H1 (cell line): Measurements from ENCODE around the gene TUT7. TPM values are rescaled to one million over a fixed set of nuclear protein-coding genes. Genes with fewer than 3 reads are reported as not detected.

Experiments used
- CTCF ChIA-PET: fragments of 300-600 bp; sonication (Branson Sonifier 250); formaldehyde crosslinking; loops from one replicate; lab custom pipeline; 2021; ENCODE audit not compliant: partially characterized antibody; lab: Charles Lee
- POLR2A ChIA-PET: fragments of 300-600 bp; sonication (Branson Sonifier 250); formaldehyde crosslinking; loops from one replicate; lab custom pipeline; 2021; ENCODE audit warnings: inconsistent platforms; ENCODE audit not compliant: partially characterized antibody; lab: Charles Lee
- DNase-seq, 2 experiments: peaks; one replicate each; pipeline versions ENCODE4 v3.0.0 to v3.0.0-alpha.2; 2010 to 2022; ENCODE audit warnings: low spot score in 2 of 2, low read depth in 1 of 2, mixed read lengths in 1 of 2
- FAIRE-seq: peaks from 2 replicates; lab custom pipeline; 2011; peaks lifted over from hg19 to GRCh38; lab: Jason Lieb, UNC
- H2AFZ ChIP-seq: 2 replicates; pipeline ENCODE4 v1.8.1; 2012; ENCODE audit warnings: low read length, inconsistent platforms
- H2AK5ac ChIP-seq: 2 replicates; pipeline ENCODE4 v1.6.1; 2013; ENCODE audit warnings: low read depth, low read length
- H2BK120ac ChIP-seq: replicated peaks from 2 replicates; pipeline ENCODE3; 2013; ENCODE audit warnings: low read depth, low read length, inconsistent platforms
- H2BK12ac ChIP-seq: 2 replicates; pipeline ENCODE4 v1.6.1; 2013; ENCODE audit warnings: low read depth, low read length
- H2BK15ac ChIP-seq: 2 replicates; pipeline ENCODE4 v1.6.1; 2013; ENCODE audit warnings: low read length
- H2BK20ac ChIP-seq: 2 replicates; pipeline ENCODE4 v1.6.1; 2013; ENCODE audit warnings: low read length
- H2BK5ac ChIP-seq: 2 replicates; pipeline ENCODE4 v1.6.1; 2013; ENCODE audit warnings: low read depth, low read length
- H3K14ac ChIP-seq: 2 replicates; pipeline ENCODE4 v1.6.1; 2013; ENCODE audit warnings: inconsistent platforms; ENCODE audit not compliant: insufficient read length
- H3K18ac ChIP-seq: 2 replicates; pipeline ENCODE4 v1.6.1; 2013; ENCODE audit warnings: low read length; ENCODE audit errors: extremely low read depth
- H3K23ac ChIP-seq: 2 replicates; pipeline ENCODE4 v1.6.1; 2013; ENCODE audit warnings: inconsistent platforms; ENCODE audit not compliant: insufficient read length
- H3K23me2 ChIP-seq: 2 replicates; pipeline ENCODE4 v1.6.1; 2013; ENCODE audit warnings: low read depth, low read length
- H3K27ac ChIP-seq: 2 replicates; pipeline ENCODE4 v1.6.1; 2011; ENCODE audit warnings: low read depth, low read length, inconsistent platforms
- H3K27me3 ChIP-seq, 4 experiments: replicated peaks in 1 of 4; 1 replicate in 1 of 4; 2 replicates in 3 of 4; pipeline versions ENCODE4 v1.6.1 to v1.8.1; 2011 to 2013; ENCODE audit warnings: low read length in 3 of 4, mild to moderate bottlenecking in 3 of 4, inconsistent platforms in 2 of 4, mixed read lengths in 2 of 4, moderate library complexity in 1 of 4; ENCODE audit not compliant: control insufficient read depth in 3 of 4, insufficient read depth in 3 of 4; ENCODE audit errors: extremely low read depth in 1 of 4
- H3K36me3 ChIP-seq, 4 experiments: 2 replicates each; pipeline versions ENCODE4 v1.6.1 to v1.8.1; 2011 to 2013; ENCODE audit warnings: mild to moderate bottlenecking in 4 of 4, low read length in 3 of 4, moderate library complexity in 2 of 4, control low read depth in 1 of 4, inconsistent platforms in 1 of 4; ENCODE audit not compliant: insufficient read depth in 4 of 4, control insufficient read depth in 2 of 4
- H3K4ac ChIP-seq: replicated peaks from 2 replicates; pipeline ENCODE3; 2013; ENCODE audit warnings: low read length, low read depth, mixed read lengths, inconsistent platforms; ENCODE audit not compliant: insufficient read length
- H3K4me1 ChIP-seq, 4 experiments: replicated peaks in 1 of 4; 1 replicate in 1 of 4; 2 replicates in 3 of 4; pipeline versions ENCODE4 v1.6.1 to v1.8.1; 2011 to 2013; ENCODE audit warnings: low read length in 3 of 4, inconsistent platforms in 2 of 4, mixed read lengths in 1 of 4; ENCODE audit not compliant: insufficient read depth in 4 of 4, control insufficient read depth in 3 of 4
- H3K4me2 ChIP-seq, 2 experiments: 2 replicates each; pipeline versions ENCODE4 v1.6.1 to v1.8.1; 2011 to 2013; ENCODE audit warnings: low read depth in 2 of 2, low read length in 2 of 2, control low read depth in 1 of 2, inconsistent platforms in 1 of 2, mild to moderate bottlenecking in 1 of 2; ENCODE audit not compliant: insufficient read depth in 1 of 2
- H3K4me3 ChIP-seq, 4 experiments: fragments of 200-600, 300-600 bp in 1 of 4; sonication (generic), shearing (Covaris generic), sonication (Bioruptor Twin) in 1 of 4; 2 replicates each; pipeline versions ENCODE4 v1.5.1 to v1.8.1; 2011 to 2016; ENCODE audit warnings: low read length in 4 of 4, low read depth in 3 of 4, control low read depth in 2 of 4, inconsistent platforms in 2 of 4, mild to moderate bottlenecking in 2 of 4, mixed read lengths in 1 of 4, moderate library complexity in 1 of 4; ENCODE audit not compliant: insufficient read depth in 2 of 4; ENCODE audit errors: extremely low read depth in 1 of 4
- H3K56ac ChIP-seq: replicated peaks from 2 replicates; pipeline ENCODE3; 2013; ENCODE audit warnings: low read depth, mild to moderate bottlenecking, mixed read lengths, low read length, inconsistent platforms; ENCODE audit not compliant: insufficient read length
- H3K79me1 ChIP-seq: 2 replicates; pipeline ENCODE4 v1.6.1; 2013; ENCODE audit warnings: low read depth, low read length, control low read depth
- H3K79me2 ChIP-seq, 2 experiments: 2 replicates each; pipeline versions ENCODE4 v1.6.1 to v1.8.1; 2012 to 2013; ENCODE audit warnings: low read length in 2 of 2, mild to moderate bottlenecking in 2 of 2, inconsistent platforms in 1 of 2; ENCODE audit not compliant: insufficient read depth in 2 of 2, control insufficient read depth in 1 of 2
- H3K9ac ChIP-seq, 4 experiments: replicated peaks in 1 of 4; 1 replicate in 1 of 4; 2 replicates in 3 of 4; pipeline versions ENCODE4 v1.6.1 to v1.8.1; 2011 to 2013; ENCODE audit warnings: low read depth in 3 of 4, low read length in 3 of 4, control low read depth in 2 of 4, mild to moderate bottlenecking in 2 of 4, moderate library complexity in 2 of 4, inconsistent platforms in 1 of 4; ENCODE audit errors: extremely low read depth in 1 of 4
- H3K9me3 ChIP-seq, 2 experiments: 2 replicates each; pipeline versions ENCODE4 v1.6.1 to v1.8.1; 2012 to 2013; ENCODE audit warnings: mild to moderate bottlenecking in 2 of 2, moderate library complexity in 2 of 2, control low read depth in 1 of 2, inconsistent platforms in 1 of 2, low read depth in 1 of 2, low read length in 1 of 2, mixed read lengths in 1 of 2; ENCODE audit not compliant: insufficient read depth in 2 of 2
- H4K20me1 ChIP-seq, 2 experiments: replicated peaks in 1 of 2; 2 replicates each; pipeline versions ENCODE3 to v1.8.1; 2011 to 2013; ENCODE audit warnings: inconsistent platforms in 2 of 2, low read length in 2 of 2, mild to moderate bottlenecking in 1 of 2; ENCODE audit not compliant: insufficient read depth in 2 of 2, control insufficient read depth in 1 of 2
- H4K5ac ChIP-seq: 2 replicates; pipeline ENCODE4 v1.6.1; 2013; ENCODE audit warnings: low read length, low read depth, mixed read lengths, inconsistent platforms; ENCODE audit not compliant: insufficient read length
- H4K8ac ChIP-seq: 2 replicates; pipeline ENCODE4 v1.8.0; 2013; ENCODE audit warnings: mild to moderate bottlenecking, moderate library complexity, low read length, inconsistent platforms; ENCODE audit not compliant: insufficient read depth; ENCODE audit errors: extremely low read depth
- H4K91ac ChIP-seq: replicated peaks from 2 replicates; pipeline ENCODE3; 2013; ENCODE audit warnings: low read length, mixed read lengths, inconsistent platforms; ENCODE audit not compliant: insufficient read length
- BCL11A ChIP-seq, 2 experiments: IDR thresholded peaks; one replicate each; pipeline ENCODE4 v1.6.1; 2011; ENCODE audit warnings: low read depth in 2 of 2, low read length in 2 of 2, mild to moderate bottlenecking in 2 of 2
- EP300 ChIP-seq, 2 experiments: IDR thresholded peaks; 1 replicate in 1 of 2; 2 replicates in 1 of 2; pipeline ENCODE4 v1.6.1; 2011 to 2012; ENCODE audit warnings: low read depth in 2 of 2, low read length in 2 of 2, mild to moderate bottlenecking in 2 of 2, borderline replicate concordance in 1 of 2, inconsistent platforms in 1 of 2, moderate library complexity in 1 of 2
- RNF2 ChIP-seq: fragments of 200-900, 300-1000 bp; sonication (generic); IDR thresholded peaks from 2 replicates; pipeline ENCODE4 v1.7.1; 2016; ENCODE audit warnings: borderline replicate concordance, low read depth, mild to moderate bottlenecking, antibody characterized with exemption, low read length; ENCODE audit not compliant: poor library complexity, severe bottlenecking; ENCODE audit errors: missing control alignments
- ZNF274 ChIP-seq: IDR thresholded peaks from 2 replicates; pipeline ENCODE4 v1.7.0; 2012; ENCODE audit warnings: low read length, borderline replicate concordance; ENCODE audit errors: extremely low read depth
- WGBS, 2 experiments: shearing (Covaris generic) in 1 of 2; methylation state at CpG; one replicate each; pipeline versions ENCODE4 v1.1.6 to v1.1.7; 2013 to 2015; ENCODE audit warnings: low lambda C conversion rate in 2 of 2, mixed read lengths in 2 of 2, inconsistent platforms in 1 of 2, low coverage in 1 of 2, missing lambda C conversion rate in 1 of 2; ENCODE audit not compliant: insufficient replicate concordance in 2 of 2, insufficient coverage in 1 of 2, insufficient read length in 1 of 2; ENCODE audit errors: extremely low coverage in 1 of 2, missing lambda C conversion rate in 1 of 2; 5-methylcytosine and 5-hydroxymethylcytosine counted together
- polyA plus RNA-seq, 7 experiments: library from polyadenylated mRNA; depleted of rRNA in 3 of 7; stranded (reverse) in 5 of 7; unstranded in 2 of 7; fragments of >200 nt in 5 of 7; fragments of 200-250 nt in 2 of 7; gene quantifications; 1 replicate in 5 of 7; 2 replicates in 1 of 7; 4 replicates in 1 of 7; pipeline versions ENCODE4 v1.2.1 to v1.2.3, GENCODE V29; 2011 to 2013; ENCODE audit warnings: missing spikeins in 2 of 7, mixed read lengths in 2 of 7
- total RNA-seq: library from RNA; stranded (reverse); fragmentation: NEBNext Ultra II Directional; extraction: Animal tissue kit (Norgen Biotek cat#: 25700); gene quantifications from 2 replicates; pipeline ENCODE4 v1.2.1, GENCODE V29; 2021
- TF ChIP-seq, protein P1 (sequence below): IDR thresholded peaks from 2 replicates; pipeline ENCODE4 v1.6.1; 2012; ENCODE audit warnings: inconsistent platforms

TUT7 gene
- total and polyA plus RNA-seq, 2 of the 8 experiments (the other 6 are each of a cell fraction or from before 2014, with no cell fraction given), result 4.8 to 19.3 TPM

DNA sequence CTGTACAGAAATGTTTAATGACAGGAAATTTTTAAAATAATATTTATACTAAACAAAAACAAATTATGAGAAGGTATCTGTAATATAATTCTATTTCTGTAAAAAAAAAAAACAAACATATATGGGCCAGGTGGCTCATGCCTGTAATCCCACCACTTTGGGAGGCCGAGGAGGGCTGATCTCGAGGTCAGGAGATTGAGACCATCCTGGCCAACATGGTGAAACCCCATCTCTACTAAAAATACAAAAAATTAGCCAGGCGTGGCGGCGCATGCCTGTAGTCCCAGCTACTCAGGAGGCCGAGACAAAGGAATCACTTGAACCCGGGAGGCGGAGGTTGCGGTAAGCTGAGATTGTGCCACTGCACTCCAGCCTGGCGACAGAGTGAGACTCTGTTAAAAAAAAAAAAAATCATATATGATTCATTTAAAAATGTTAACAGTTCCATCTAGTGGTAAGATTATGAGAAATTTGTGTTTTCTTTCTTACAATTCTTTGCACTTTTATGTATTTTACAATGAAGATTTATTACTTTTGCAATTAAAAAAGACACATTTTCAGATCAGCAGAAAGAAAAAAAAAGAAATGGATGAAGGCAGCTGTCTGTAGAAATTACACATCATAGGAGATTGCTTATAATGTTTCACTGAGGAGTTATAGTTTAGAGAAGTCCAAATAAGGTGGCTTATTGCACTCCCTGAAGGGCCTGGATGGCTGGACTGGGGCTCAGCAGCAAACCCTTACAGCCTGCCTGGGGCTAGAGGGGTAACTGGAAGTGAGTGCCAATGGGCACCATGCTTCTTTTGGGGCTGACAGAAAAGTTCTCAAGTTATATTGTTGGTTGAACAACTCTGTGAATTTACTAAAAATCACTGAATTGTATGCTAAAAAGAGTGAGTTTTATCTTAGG, 115.1 kb downstream of the TUT7 start:
- Histone ChIP-seq H3K4me2 (no peak overlapping the region), H3K23me2 (no peaks in the 10 kb centered on the region; the same call in 1 of the 2 replicates), H3K27me3 (no peaks in the 10 kb centered on the region), H3K27ac (no peak overlapping the region), H3K79me2 (no peaks in the 10 kb centered on the region), H3K14ac (no peak overlapping the region), H2BK120ac (no peak overlapping the region), H3K56ac (no peak overlapping the region), H3K79me1 (no peaks in the 10 kb centered on the region), H3K4me3 (no peak overlapping the region), H3K23ac (no peak overlapping the region), H4K20me1 (no peaks in the 10 kb centered on the region), H2BK15ac (no peak overlapping the region), H3K9ac (no peak overlapping the region), H2BK20ac (no peak overlapping the region), H3K4ac (no peak overlapping the region), H2AFZ (no peak overlapping the region), H3K18ac (no peak overlapping the region), H4K8ac (no peak overlapping the region), H2AK5ac (no peak overlapping the region), H3K36me3 (no peaks in the 10 kb centered on the region), H3K9me3 (no peaks in the 10 kb centered on the region), H4K91ac (no peak overlapping the region), H2BK12ac (no peak overlapping the region), H4K5ac (no peak overlapping the region), H3K4me1 (no peaks in the 10 kb centered on the region), H2BK5ac (no peak overlapping the region)
- POLR2A ChIA-PET, result interaction anchor here (0.6 kb wide), 1 partner anchor 37 kb away, joined by 3 read pairs; no protein-coding TSS in a partner anchor
- FAIRE-seq, result no peak
- TF ChIP-seq ZNF274 (no peak), EP300 (IDR thresholded peaks at IDR 0.05; ENCODE audit: borderline replicate concordance in 1 of 2, low read depth in 2 of 2, low read length in 2 of 2) (no peak), BCL11A (IDR thresholded peaks at IDR 0.05; ENCODE audit: low read depth in 2 of 2, low read length in 2 of 2) (no peak), RNF2 (no peak)
- TF ChIP-seq, protein P1, sequence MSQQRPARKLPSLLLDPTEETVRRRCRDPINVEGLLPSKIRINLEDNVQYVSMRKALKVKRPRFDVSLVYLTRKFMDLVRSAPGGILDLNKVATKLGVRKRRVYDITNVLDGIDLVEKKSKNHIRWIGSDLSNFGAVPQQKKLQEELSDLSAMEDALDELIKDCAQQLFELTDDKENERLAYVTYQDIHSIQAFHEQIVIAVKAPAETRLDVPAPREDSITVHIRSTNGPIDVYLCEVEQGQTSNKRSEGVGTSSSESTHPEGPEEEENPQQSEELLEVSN, result no peak
- no peak for DNase-seq
- 94% methylated on average over 10 of the region's 10 CpGs; no CpG with 5 or more reads in 1 of the 2 experiments for WGBS, 2 experiments
- CTCF ChIA-PET, result interaction anchor here (0.6 to 1.4 kb wide), 8 partner anchors 11 to 250 kb away, joined by 3 to 5 read pairs (median 4); no protein-coding TSS in a partner anchor
